HepG2 (cell line): Measurements from ENCODE around the gene HINFP. TPM values are rescaled to one million over a fixed set of nuclear protein-coding genes. Genes with fewer than 3 reads are reported as not detected.
A peak's percentile ranks its signal among the peaks of the same experiment; 100 is the strongest.

Source experiments
- HMGXB4 ChIP-seq, 2 experiments: sonication (generic) in 1 of 2; formaldehyde crosslinking in 1 of 2; IDR thresholded peaks; 2 replicates each; pipeline versions ENCODE4 v1.4.0 to v1.6.1; 2018 to 2020; ENCODE audit warnings: missing genetic modification reagents in 2 of 2, borderline replicate concordance in 1 of 2, low read depth in 1 of 2, mild to moderate bottlenecking in 1 of 2, missing biosample characterization in 1 of 2
- HNRNPH1 ChIP-seq: fragments of 200-400 bp; formaldehyde crosslinking; optimal IDR thresholded peaks from 2 replicates; pipeline ENCODE3; 2017; ENCODE audit warnings: mild to moderate bottlenecking, low read depth, low read length
- IRF2 ChIP-seq: IDR thresholded peaks from 2 replicates; pipeline ENCODE4 v1.6.1; 2018; ENCODE audit warnings: missing genetic modification reagents, missing compliant biosample characterization
- KDM2A ChIP-seq: sonication (generic); formaldehyde crosslinking; IDR thresholded peaks from 2 replicates; pipeline ENCODE4 v1.4.0; 2020; ENCODE audit warnings: low read depth, missing genetic modification reagents, borderline replicate concordance
- KDM3A ChIP-seq: IDR thresholded peaks from 2 replicates; pipeline ENCODE4 v1.6.1; 2018; ENCODE audit warnings: low read depth, missing compliant biosample characterization
- NCOA5 ChIP-seq: sonication (generic); formaldehyde crosslinking; IDR thresholded peaks from 2 replicates; pipeline ENCODE4 v1.4.0; 2020; ENCODE audit warnings: missing genetic modification reagents
- NR1H2 ChIP-seq: sonication (generic); formaldehyde crosslinking; IDR thresholded peaks from 2 replicates; pipeline ENCODE4 v1.8.1; 2022; ENCODE audit warnings: low read depth, missing genetic modification reagents, borderline replicate concordance
- SIX4 ChIP-seq: sonication (generic); formaldehyde crosslinking; IDR thresholded peaks from 2 replicates; pipeline ENCODE4 v1.4.0; 2020; ENCODE audit warnings: missing genetic modification reagents
- SMAD1 ChIP-seq: sonication (generic); formaldehyde crosslinking; IDR thresholded peaks from 2 replicates; pipeline ENCODE4 v1.4.0; 2020; ENCODE audit warnings: missing genetic modification reagents, low read depth, mild to moderate bottlenecking, borderline replicate concordance
- SP140L ChIP-seq: sonication (generic); formaldehyde crosslinking; IDR thresholded peaks from 2 replicates; pipeline ENCODE4 v1.4.0; 2020; ENCODE audit warnings: missing genetic modification reagents, borderline replicate concordance
- TFAP4 ChIP-seq: sonication (generic); IDR thresholded peaks from 2 replicates; pipeline ENCODE4 v1.6.1; 2016; ENCODE audit warnings: low read depth, borderline replicate concordance
- ZFP37 ChIP-seq: sonication (generic); formaldehyde crosslinking; IDR thresholded peaks from 2 replicates; pipeline ENCODE4 v1.4.0; 2020; ENCODE audit warnings: missing genetic modification reagents, borderline replicate concordance
- ZMYM4 ChIP-seq: sonication (generic); formaldehyde crosslinking; IDR thresholded peaks from 2 replicates; pipeline ENCODE4 v1.8.1; 2023; ENCODE audit warnings: mild to moderate bottlenecking, missing genetic modification reagents
- ZNF121 ChIP-seq: sonication (generic); formaldehyde crosslinking; IDR thresholded peaks from 2 replicates; pipeline ENCODE4 v1.5.0; 2020; ENCODE audit warnings: mild to moderate bottlenecking, missing genetic modification reagents
- ZNF232 ChIP-seq: sonication (generic); formaldehyde crosslinking; IDR thresholded peaks from 2 replicates; pipeline ENCODE4 v1.4.0; 2020; ENCODE audit warnings: missing genetic modification reagents, borderline replicate concordance
- ZNF234 ChIP-seq: sonication (generic); formaldehyde crosslinking; conservative IDR thresholded peaks from 2 replicates; pipeline ENCODE4 v1.5.1; 2020; ENCODE audit warnings: mild to moderate bottlenecking, missing genetic modification reagents
- ZNF546 ChIP-seq: sonication (generic); formaldehyde crosslinking; conservative IDR thresholded peaks from 2 replicates; pipeline ENCODE4 v1.8.1; 2023; ENCODE audit warnings: mild to moderate bottlenecking, missing genetic modification reagents
- ZNF800 ChIP-seq: sonication (generic); formaldehyde crosslinking; IDR thresholded peaks from 2 replicates; pipeline ENCODE4 v1.4.0; 2020; ENCODE audit warnings: missing genetic modification reagents
- polyA plus RNA-seq, 8 experiments: library from polyadenylated mRNA; depleted of rRNA in 3 of 8; stranded (reverse) in 7 of 8; unstranded in 1 of 8; fragments of >200 nt; fragmentation: Illumina TruSeq in 4 of 8; extraction: Trizol in 4 of 8; gene quantifications; 2 replicates each; pipeline versions ENCODE4 v1.2.1 to v1.2.3, GENCODE V29; 2011 to 2016; ENCODE audit warnings: low read depth in 4 of 8, missing spikeins in 1 of 8, mixed read lengths in 1 of 8; ENCODE audit not compliant: insufficient read depth in 1 of 8
- total RNA-seq, 5 experiments: library from RNA; depleted of rRNA; stranded (reverse); fragments of >200 nt; fragmentation: Illumina TruSeq; extraction: Trizol; gene quantifications; 2 replicates each; pipeline ENCODE4 v1.2.3, GENCODE V29; 2016; ENCODE audit warnings: low read depth in 1 of 5
- TF ChIP-seq, protein P1 (sequence below): sonication (generic); formaldehyde crosslinking; IDR thresholded peaks from 2 replicates; pipeline ENCODE4 v1.4.0; 2020; ENCODE audit warnings: missing genetic modification reagents, mild to moderate bottlenecking, borderline replicate concordance

Gene HINFP
- total and polyA plus RNA-seq, 2 of the 13 experiments (the other 11 are each of a cell fraction or from before 2014, with no cell fraction given) = 15.1 to 21.4 TPM

DNA sequence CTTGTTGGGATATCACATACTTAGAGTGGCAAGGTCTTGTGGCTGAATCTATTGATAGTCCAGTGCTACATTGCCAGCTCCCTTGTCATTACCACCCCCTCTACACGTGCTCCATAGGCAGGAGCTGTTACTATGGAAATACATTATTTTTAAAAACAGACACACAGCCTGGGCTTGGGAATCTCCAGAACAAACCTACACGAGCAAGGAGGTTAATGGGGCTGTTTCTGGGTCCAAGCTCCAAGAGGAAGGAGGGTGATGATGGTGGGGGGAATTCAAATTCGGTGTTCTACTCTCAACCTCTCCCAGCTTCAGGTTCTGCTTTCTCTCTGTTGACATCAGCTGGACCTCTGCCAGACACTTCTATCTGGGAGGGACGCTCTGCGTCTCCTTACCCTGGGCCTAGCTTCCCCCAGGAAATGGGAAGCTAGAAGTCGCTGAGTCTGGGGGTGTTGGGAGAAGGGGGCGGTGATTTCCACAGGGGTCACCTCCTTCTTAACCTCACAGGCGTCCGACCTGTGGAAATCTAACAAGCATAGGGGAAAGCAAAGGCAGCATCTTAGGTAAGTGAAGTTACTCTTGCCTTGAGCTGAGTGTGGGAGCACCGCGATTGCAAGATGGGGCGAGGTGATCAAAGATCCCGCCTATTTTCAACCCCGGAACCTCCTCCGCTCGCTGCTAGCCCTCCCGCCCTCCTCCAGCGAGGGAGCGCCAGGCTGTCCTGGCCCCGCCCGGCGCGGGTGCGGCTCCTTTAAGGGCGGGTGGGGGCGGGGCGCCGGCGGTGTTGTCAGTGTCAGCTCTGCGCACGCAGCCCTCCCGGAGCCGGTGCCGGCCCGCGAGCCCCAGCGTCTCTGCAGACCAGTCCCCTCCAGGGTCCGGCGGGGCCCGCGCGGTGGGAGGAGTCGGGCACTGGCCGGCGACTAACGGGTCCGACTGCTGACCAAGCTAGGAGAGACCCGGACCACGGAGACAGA is 14.5 kb upstream of the HINFP start, which contains the start of gene C2CD2L (continued):
- TF ChIP-seq HMGXB4 (CRISPR knock-in tag; IDR thresholded peaks at IDR 0.05; ENCODE audit: borderline replicate concordance in 1 of 2, low read depth in 1 of 2) = peak in 1 of 2 experiments; percentile 40; a peak in 1 of 4 replicates
- no peak for TF ChIP-seq TFAP4
- TF ChIP-seq SMAD1 (CRISPR knock-in tag) = no peak
- TF ChIP-seq SP140L (CRISPR knock-in tag) = no peak
- TF ChIP-seq NR1H2 = no peak
- no peak for TF ChIP-seq HNRNPH1
- no peak; the same call in 1 of the 2 replicates for TF ChIP-seq ZMYM4 (CRISPR knock-in tag)
- no peak for TF ChIP-seq NCOA5 (CRISPR knock-in tag)
- TF ChIP-seq SIX4 (CRISPR knock-in tag) = no peak
- TF ChIP-seq KDM2A (CRISPR knock-in tag) = peak; percentile 67; the same call in 1 of the 2 replicates
- TF ChIP-seq IRF2 (CRISPR knock-in tag) = 0 out of 2 replicates have a peak, but pooled peaks have one; percentile 12
- peak; percentile 69; the same call in 1 of the 2 replicates for TF ChIP-seq ZNF121 (CRISPR knock-in tag)
- 0 out of 2 replicates have a peak, but pooled peaks have one; percentile 54 for TF ChIP-seq ZNF800 (CRISPR knock-in tag)
- no peak for TF ChIP-seq ZNF546
- no peak for TF ChIP-seq ZNF234
- TF ChIP-seq, protein P1, sequence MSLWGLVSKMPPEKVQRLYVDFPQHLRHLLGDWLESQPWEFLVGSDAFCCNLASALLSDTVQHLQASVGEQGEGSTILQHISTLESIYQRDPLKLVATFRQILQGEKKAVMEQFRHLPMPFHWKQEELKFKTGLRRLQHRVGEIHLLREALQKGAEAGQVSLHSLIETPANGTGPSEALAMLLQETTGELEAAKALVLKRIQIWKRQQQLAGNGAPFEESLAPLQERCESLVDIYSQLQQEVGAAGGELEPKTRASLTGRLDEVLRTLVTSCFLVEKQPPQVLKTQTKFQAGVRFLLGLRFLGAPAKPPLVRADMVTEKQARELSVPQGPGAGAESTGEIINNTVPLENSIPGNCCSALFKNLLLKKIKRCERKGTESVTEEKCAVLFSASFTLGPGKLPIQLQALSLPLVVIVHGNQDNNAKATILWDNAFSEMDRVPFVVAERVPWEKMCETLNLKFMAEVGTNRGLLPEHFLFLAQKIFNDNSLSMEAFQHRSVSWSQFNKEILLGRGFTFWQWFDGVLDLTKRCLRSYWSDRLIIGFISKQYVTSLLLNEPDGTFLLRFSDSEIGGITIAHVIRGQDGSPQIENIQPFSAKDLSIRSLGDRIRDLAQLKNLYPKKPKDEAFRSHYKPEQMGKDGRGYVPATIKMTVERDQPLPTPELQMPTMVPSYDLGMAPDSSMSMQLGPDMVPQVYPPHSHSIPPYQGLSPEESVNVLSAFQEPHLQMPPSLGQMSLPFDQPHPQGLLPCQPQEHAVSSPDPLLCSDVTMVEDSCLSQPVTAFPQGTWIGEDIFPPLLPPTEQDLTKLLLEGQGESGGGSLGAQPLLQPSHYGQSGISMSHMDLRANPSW (CRISPR knock-in tag) = no peak
- no peak for TF ChIP-seq KDM3A (CRISPR knock-in tag)
- TF ChIP-seq ZFP37 = peak; percentile 4; the same call in 1 of the 2 replicates
- no peak for TF ChIP-seq ZNF232 (CRISPR knock-in tag)
